GM19043 (cell line): ENCODE results near the gene SEMG1.

Experiments
- ATAC-seq: cut with Tn5 transposase; IDR thresholded peaks from one replicate; pipeline ENCODE4 v1.9.1; 2021; ENCODE audit warnings: low read depth; ENCODE audit not compliant: unreplicated experiment

SEMG1 gene, protein sequence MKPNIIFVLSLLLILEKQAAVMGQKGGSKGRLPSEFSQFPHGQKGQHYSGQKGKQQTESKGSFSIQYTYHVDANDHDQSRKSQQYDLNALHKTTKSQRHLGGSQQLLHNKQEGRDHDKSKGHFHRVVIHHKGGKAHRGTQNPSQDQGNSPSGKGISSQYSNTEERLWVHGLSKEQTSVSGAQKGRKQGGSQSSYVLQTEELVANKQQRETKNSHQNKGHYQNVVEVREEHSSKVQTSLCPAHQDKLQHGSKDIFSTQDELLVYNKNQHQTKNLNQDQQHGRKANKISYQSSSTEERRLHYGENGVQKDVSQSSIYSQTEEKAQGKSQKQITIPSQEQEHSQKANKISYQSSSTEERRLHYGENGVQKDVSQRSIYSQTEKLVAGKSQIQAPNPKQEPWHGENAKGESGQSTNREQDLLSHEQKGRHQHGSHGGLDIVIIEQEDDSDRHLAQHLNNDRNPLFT

DNA sequence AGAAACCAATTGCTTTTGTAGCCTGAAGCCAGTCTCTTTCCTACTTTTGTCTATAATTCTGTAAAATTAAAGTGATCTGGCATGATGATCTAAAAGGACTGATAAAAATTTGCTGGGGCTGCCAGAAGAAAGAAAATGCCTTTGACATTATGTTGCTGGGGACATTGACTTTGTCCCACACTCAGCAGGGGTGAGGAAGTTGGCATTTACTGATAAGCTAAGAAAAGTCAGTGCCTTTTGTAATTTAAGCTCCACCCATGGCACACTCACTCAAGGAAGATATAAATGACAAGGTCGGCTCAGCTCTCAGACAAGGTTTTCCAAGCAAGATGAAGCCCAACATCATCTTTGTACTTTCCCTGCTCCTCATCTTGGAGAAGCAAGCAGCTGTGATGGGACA, at the start of gene SEMG1:
Gene SEMG1 (plus strand): TSS at position 309 of the 400 bp plus-strand sequence. CDS start 21 bp downstream, at position 330.
- no peak for ATAC-seq

DNA sequence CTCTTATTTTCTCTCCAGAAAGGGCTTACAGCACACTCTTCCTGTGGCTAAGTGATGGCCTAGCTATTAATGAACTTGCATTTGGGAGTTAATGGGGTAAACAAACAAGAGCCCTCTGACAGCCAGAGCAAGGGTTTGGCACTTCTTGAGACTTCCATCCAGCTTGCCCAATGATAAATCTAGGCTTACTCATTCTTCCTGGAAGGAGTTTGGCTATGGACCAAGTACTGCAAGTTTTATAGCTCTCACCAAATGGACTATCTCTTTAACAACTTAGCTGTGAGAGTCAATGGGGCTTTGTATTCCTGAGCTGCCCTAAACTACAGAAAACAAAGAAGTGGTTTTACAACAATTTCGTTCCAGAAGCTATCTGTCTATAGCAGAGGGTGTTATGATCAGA, 48.9 kb upstream of the SEMG1 start:
- no peak for ATAC-seq

DNA sequence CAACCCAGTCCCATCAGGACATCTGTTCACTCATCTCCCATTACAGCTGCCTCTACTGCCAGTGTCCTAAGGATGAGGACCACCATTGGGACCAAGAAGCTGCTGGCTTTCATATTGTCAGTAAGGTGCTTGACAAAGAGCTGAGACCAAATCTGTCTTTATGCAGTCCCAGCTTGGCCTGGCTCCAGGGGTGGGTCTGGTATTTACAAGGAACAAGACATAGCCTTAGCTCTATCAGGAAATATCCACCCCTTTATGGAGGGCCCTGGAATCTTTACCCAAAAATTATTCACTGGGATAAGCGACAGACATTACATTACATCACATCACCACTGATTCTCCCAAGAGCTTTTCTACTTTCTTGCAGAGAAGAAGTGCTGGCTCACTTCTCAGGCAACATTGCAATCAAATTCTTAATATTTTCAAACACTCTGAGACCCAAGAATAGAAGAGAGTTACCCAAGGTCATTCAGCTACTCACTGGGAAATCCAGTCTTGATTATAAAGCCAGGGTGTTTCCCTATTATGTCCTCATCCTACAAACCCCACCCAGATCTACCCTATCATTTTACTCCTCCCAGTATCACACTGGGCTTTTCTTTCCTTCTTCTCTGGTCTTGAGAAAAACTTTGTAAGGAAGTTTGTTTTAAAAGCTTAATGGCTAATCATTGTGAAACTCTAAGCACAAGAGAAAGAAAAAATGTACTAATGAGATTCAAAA, 43.6 kb upstream of the SEMG1 start:
- no peak for ATAC-seq

DNA sequence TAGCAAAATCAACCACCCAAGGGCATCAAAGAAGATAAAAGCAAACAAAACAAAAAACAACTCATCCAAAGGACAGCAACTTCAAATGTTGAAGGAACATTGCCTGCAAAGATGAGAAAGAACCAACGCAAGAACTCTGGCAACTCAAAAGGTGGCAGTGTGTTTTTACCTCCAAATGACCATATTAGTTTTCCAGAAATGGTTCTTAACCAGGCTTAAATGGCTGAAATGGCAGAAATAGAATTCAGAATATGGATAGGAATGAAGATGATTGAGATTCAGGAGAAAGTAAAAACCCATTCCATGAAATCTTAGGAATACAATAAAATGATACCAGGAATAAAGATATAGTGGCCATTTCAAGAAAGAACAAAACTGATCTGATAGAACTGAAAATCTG, 41.9 kb upstream of the SEMG1 start:
- ATAC-seq, result no peak

GRCh38 chr20:45173522-45173921, 33.3 kb upstream of the SEMG1 start:
- ATAC-seq, result no peak

- ATAC-seq, result no peak
Measured at GRCh38 chr20:45174434-45175364, 32.1 kb upstream of the SEMG1 start, which contains the start of gene PI3. Gene PI3 (plus strand): TSS chr20:45174902. CDS start chr20:45174923, 21 bp downstream.

DNA sequence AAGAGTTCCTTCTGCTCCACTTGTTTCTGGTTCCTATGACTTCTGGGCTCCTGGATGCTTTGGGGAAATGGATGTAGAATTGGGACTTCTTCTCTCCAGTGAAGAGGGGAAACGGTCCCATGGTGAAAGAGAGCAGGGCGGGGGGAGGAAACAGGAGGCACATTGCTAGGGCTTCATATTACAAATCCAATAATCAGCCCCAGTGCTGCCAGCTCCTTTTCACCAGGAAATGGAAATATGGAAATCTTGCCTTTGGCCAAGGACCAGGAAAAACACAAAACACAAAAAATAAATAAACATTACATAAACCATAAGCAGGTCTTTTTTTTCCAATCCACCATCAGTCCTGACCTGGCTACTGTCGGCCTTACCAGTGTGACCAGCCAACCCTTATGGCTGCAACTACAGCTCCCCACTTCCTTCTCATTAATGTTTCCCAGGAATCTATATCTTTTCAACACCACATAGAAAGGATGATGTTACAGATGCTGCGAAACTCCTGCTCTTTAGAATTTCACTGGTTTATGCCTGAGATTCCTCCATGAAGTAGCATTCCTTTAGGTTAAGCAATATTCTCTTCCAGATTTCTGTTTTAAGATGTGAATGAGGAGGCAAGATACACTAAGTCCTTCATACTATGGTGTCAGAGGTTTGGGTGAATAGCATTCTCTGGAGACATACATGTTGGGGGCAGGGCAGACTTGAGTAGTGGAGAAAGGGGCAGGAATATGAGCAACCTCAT, 30.1 kb upstream of the SEMG1 start:
- ATAC-seq, result no peak

- no peak for ATAC-seq
Measured at GRCh38 chr20:45179166-45179565, 27.7 kb upstream of the SEMG1 start.

GRCh38 chr20:45181639-45182038, 25.2 kb upstream of the SEMG1 start:
- ATAC-seq, result no peak

GRCh38 chr20:45183084-45183483, 23.7 kb upstream of the SEMG1 start:
- ATAC-seq, result no peak

DNA sequence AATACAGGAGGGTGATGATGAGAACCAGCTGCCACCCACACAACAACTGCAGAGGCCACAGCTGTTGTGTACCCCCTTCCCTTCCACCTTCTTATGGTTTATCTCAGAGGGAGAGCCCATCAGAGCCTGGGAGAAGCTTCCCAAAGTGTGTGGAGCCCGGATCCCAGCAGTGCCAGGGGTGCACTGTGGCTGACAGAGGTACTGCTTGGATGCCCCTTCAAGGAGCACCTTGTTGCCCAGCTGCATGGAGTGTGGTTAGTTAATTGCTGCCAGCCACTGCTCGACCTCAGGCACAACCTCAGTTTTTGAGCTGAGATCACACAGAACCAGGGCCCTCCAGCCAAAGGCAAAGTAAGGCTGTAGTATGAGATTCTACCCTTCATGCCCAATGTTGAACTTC, 19.1 kb upstream of the SEMG1 start:
- no peak for ATAC-seq

- ATAC-seq, result no peak
Measured at GRCh38 chr20:45189067-45189609, 17.7 kb upstream of the SEMG1 start.

DNA sequence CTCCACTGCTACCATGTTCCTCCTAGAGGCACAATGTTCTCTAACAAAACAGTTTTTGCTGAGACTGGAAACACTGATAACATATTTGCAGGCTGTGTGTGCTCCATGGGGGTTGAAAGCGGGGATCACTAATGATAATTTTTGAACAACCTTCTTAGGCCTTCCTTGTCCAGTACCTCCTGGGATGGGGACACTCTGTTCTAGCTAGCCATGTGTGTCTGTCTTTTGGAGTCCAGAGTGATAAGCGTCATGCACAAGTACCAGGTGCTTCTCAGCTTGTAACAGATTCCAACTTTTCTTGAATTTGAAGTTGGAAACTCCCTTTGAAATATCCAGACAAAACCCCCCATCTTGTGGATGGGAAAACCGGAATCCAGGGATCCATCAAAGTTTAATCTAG, 17.0 kb upstream of the SEMG1 start:
- ATAC-seq, result no peak

DNA sequence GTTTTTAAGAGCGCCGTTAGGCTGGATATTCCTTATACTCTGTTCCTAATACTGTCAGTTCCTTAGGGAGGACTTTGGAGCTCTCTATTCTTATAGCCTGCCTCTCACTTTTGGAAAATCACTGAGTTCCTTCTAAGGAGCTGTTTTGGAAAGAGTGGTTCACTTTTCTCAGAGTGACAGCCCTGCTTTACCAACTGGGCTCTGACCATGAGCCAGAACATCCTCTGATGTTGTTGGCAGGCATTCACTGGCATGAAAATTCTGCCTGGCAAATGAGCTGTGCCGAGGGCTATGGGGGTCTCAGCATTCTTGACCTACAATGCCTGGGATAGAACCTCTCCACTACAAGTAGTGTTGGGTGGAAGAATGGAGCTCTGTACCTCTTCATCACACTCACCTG, 14.9 kb upstream of the SEMG1 start:
- no peak for ATAC-seq

DNA sequence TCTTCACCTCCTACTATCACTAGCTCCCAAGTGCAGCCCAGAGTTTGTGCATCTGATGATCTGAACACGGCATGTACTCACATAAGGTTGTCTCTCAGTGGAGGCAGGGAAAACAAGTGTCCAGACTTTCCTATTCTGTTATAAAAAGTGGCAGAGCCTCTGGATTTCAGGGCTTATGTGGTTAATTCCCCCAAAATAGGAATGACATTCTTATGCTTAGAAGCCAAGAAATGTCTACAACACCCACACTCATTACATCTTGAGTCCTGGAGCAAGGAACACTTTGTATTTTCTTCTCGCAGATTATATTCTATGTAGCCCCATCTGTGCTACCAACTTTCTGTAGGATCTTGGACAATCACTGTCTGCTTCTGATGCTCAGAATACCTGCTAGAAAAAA, 13.5 kb upstream of the SEMG1 start:
- no peak for ATAC-seq

DNA sequence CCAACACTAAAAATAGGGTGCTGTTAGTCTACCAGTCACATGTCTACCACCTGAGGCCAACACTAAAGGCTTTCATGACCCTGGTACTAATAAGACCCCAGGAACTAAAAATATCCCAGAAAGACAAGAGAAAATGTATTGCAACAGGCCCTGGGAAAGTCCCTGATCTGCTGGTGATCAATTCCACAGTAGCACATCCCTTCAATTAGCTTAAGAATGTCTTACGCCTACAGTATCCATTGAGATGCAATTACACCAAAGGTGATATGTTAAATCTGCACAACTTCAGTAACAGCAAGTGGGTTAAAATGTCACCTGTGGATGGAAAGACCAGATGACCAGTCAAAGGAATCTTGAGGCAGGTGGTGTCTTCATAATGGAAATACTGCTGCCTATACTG, 3.1 kb downstream of the SEMG1 start:
- no peak for ATAC-seq

- no peak for ATAC-seq
Measured at GRCh38 chr20:45211569-45212474, 5.0 kb downstream of the SEMG1 start.

DNA sequence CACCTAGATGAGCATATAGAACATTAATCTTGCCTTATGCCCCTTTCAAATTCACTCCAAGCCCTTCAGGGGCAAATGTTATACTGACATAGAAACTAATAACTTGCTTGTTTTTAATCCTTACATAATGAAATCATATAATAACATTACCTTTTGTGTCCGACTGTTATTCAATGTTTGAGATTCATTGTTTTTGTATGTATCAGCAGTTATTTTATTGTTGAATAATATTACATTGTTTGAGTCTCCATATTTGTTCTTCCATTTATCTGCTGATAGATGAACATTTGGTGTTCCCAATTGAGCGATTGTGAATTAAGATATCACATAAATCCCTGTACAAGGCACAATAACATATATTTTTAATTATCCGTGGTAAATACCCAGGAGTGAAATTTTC, 6.0 kb downstream of the SEMG1 start:
- ATAC-seq, result no peak

GRCh38 chr20:45218124-45218523, 11.3 kb downstream of the SEMG1 start:
- no peak for ATAC-seq
